ENCODE measurements around the gene AGMO. TPM values are rescaled to one million over a fixed set of nuclear protein-coding genes. Genes with fewer than 3 reads are reported as not detected.

Gene AGMO
- total and polyA plus RNA-seq, 2 experiments from 2014 or later, result 0.42 to 0.55 TPM

GRCh38 chr7:15345216-15345615 lies 216.6 kb downstream of the AGMO start (continued):
- TF ChIP-seq ZNF462 (CRISPR knock-in tag; IDR thresholded peaks at IDR 0.05), result no peak
- no peak for TF ChIP-seq ZNF114 (CRISPR knock-in tag; IDR thresholded peaks at IDR 0.05)

GRCh38 chr7:15341817-15342216 lies 220.0 kb downstream of the AGMO start:
- no peak for DNase-seq (ENCODE audit: low spot score)
- no peak for ATAC-seq
- H3K9me3 Mint-ChIP-seq, result peaks cover 24% of the 10 kb centered on the region; the same call in 2 of the 3 replicates
- TF ChIP-seq JUNB (IDR thresholded peaks at IDR 0.05; ENCODE audit: unreplicated experiment), result no peak
- no peak for TF ChIP-seq ZNF114 (CRISPR knock-in tag; IDR thresholded peaks at IDR 0.05)
- TF ChIP-seq NANOG (IDR thresholded peaks at IDR 0.05; ENCODE audit: borderline replicate concordance), result no peak
- TF ChIP-seq CTCF (conservative IDR thresholded peaks at IDR 0.05; ENCODE audit: low read depth in 2 of 2), result no peak
- TF ChIP-seq STAT1 (IDR thresholded peaks at IDR 0.05; ENCODE audit: unreplicated experiment), result no peak
- TF ChIP-seq EZH2 (IDR thresholded peaks at IDR 0.05; ENCODE audit: low read depth, unreplicated experiment), result no peak
- TF ChIP-seq ZNF462 (CRISPR knock-in tag; IDR thresholded peaks at IDR 0.05), result no peak

More at GRCh38 chr7:15341817-15342216, 220.0 kb downstream of the AGMO start:
- Histone ChIP-seq H3K4me1 (ENCODE audit: insufficient read depth) (no peaks in the 10 kb centered on the region), H2AFZ (no peak overlapping the region), H3K36me3 (ENCODE audit: insufficient read depth) (no peaks in the 10 kb centered on the region), H3F3A (replicated peaks; ENCODE audit: low read depth) (no peaks in the 10 kb centered on the region), H3K79me2 (replicated peaks; ENCODE audit: insufficient read depth) (no peaks in the 10 kb centered on the region), H3K4me3 (no peak overlapping the region), H3K4me2 (no peak overlapping the region), H3K27me3 (ENCODE audit: insufficient read depth) (no peaks in the 10 kb centered on the region), H3K27ac (ENCODE audit: low read depth) (no peak overlapping the region), H4K20me1 (replicated peaks; ENCODE audit: insufficient read depth) (no peaks in the 10 kb centered on the region), H3K9me2 (ENCODE audit: insufficient read depth) (no peaks in the 10 kb centered on the region)
- Mint-ChIP-seq H3K4me3 (no peak overlapping the region), H3K36me3 (ENCODE audit: low read depth) (peaks cover 16% of the 10 kb centered on the region; the same call in 2 of the 3 replicates), H3K4me1 (peaks cover 3% of the 10 kb centered on the region; the same call in 1 of the 3 replicates), H3K27ac (no peak overlapping the region), H3K27me3 (ENCODE audit: insufficient read depth, low read depth, poor library complexity) (no peaks in the 10 kb centered on the region)
